K562 (cell line): ENCODE results near the gene PACSIN2. TPM values are rescaled to one million over a fixed set of nuclear protein-coding genes. Genes with fewer than 3 reads are reported as not detected.
A peak's percentile ranks its signal among the peaks of the same experiment; 100 is the strongest.

Source experiments
- ATAC-seq: fragments of 200-7000 bp; cut with Tn5 transposase; 3 replicates; pipeline ENCODE4 v1.9.1; 2020; ENCODE audit warnings: moderate library complexity
- BruUV-seq: library from RNA; stranded (reverse); fragments of 400-500 nt; replicated peaks from 2 replicates; lab custom pipeline; 2021; lab: Mats Ljungman, UMichigan
- CTCF ChIA-PET: fragments of 300-600 bp; formaldehyde crosslinking; extraction: SDS; loops from one replicate; lab custom pipeline; 2021; ENCODE audit warnings: low intra/inter-chr PET ratio; lab: Yijun Ruan, JAX
- POLR2A ChIA-PET: fragments of 300-600, 350-650 bp; sonication (Branson Sonifier 250); formaldehyde crosslinking; extraction: SDS; loops from one replicate; lab custom pipeline; 2021; ENCODE audit warnings: antibody characterized with exemption, inconsistent platforms; lab: Yijun Ruan, JAX
- DNase-seq, 4 experiments: peaks; one replicate each; pipeline versions ENCODE4 v3.0.0 to v3.0.0-alpha.2; 2011 to 2018; ENCODE audit warnings: low spot score in 3 of 4, mixed read lengths in 3 of 4; ENCODE audit errors: extremely low read depth in 1 of 4
- FAIRE-seq: peaks from 2 replicates; lab custom pipeline; 2011; peaks lifted over from hg19 to GRCh38; lab: Jason Lieb, UNC
- H2AFZ ChIP-seq: 2 replicates; pipeline ENCODE4 v1.6.0; 2011; ENCODE audit warnings: low read depth, low read length, control low read depth, inconsistent platforms
- H3K27ac ChIP-seq: fragments of 200-600 bp; 3 replicates; pipeline ENCODE4 v1.8.0; 2011; ENCODE audit warnings: low read depth, mild to moderate bottlenecking, control low read depth, inconsistent platforms, low read length, moderate library complexity, mixed read lengths; ENCODE audit errors: extremely low read depth
- H3K27me3 ChIP-seq, 2 experiments: fragments of 300-600 bp in 1 of 2; 2 replicates in 1 of 2; 3 replicates in 1 of 2; pipeline versions ENCODE4 v1.6.0 to v1.8.0; 2011; ENCODE audit warnings: inconsistent platforms in 2 of 2, low read length in 2 of 2, mild to moderate bottlenecking in 1 of 2, mixed read lengths in 1 of 2, moderate library complexity in 1 of 2; ENCODE audit not compliant: control insufficient read depth in 2 of 2, insufficient read depth in 2 of 2
- H3K36me3 ChIP-seq: fragments of 300-600 bp; 3 replicates; pipeline ENCODE4 v1.8.0; 2011; ENCODE audit warnings: mild to moderate bottlenecking, low read length, inconsistent platforms; ENCODE audit not compliant: control insufficient read depth, insufficient read depth
- H3K4me1 ChIP-seq, 2 experiments: fragments of 200-600 bp in 1 of 2; replicated peaks in 1 of 2; 2 replicates in 1 of 2; 3 replicates in 1 of 2; pipeline versions ENCODE4 v1.5.1 to v1.8.0; 2011; ENCODE audit warnings: inconsistent platforms in 2 of 2, low read length in 2 of 2, mild to moderate bottlenecking in 1 of 2, mixed read lengths in 1 of 2, moderate library complexity in 1 of 2; ENCODE audit not compliant: control insufficient read depth in 2 of 2, insufficient read depth in 2 of 2
- H3K4me2 ChIP-seq: 2 replicates; pipeline ENCODE4 v1.6.1; 2011; ENCODE audit warnings: low read length, control low read depth, inconsistent platforms, mixed read lengths; ENCODE audit not compliant: insufficient read depth
- H3K4me3 ChIP-seq: fragments of 200-600 bp; sonication (generic), shearing (Covaris generic); 2 replicates; pipeline ENCODE4 v1.5.1; 2016; ENCODE audit warnings: control low read depth, inconsistent platforms
- H3K79me2 ChIP-seq: fragments of 200-600 bp; 3 replicates; pipeline ENCODE4 v1.8.0; 2011; ENCODE audit warnings: low read length, inconsistent platforms; ENCODE audit not compliant: control insufficient read depth, insufficient read depth
- H3K9ac ChIP-seq, 2 experiments: 2 replicates each; pipeline versions ENCODE4 v1.6.0 to v1.6.1; 2011; ENCODE audit warnings: low read depth in 2 of 2, low read length in 2 of 2, control low read depth in 1 of 2, inconsistent platforms in 1 of 2, mild to moderate bottlenecking in 1 of 2, mixed read lengths in 1 of 2; ENCODE audit not compliant: insufficient read depth in 1 of 2
- H3K9me1 ChIP-seq: one replicate; pipeline ENCODE4 v1.6.0; 2011; ENCODE audit warnings: inconsistent platforms, mild to moderate bottlenecking, low read length, moderate library complexity; ENCODE audit not compliant: control insufficient read depth, insufficient read depth
- H3K9me3 ChIP-seq: replicated peaks from 2 replicates; pipeline ENCODE4 v1.5.1; 2011; ENCODE audit warnings: low read depth, low read length, inconsistent platforms; ENCODE audit not compliant: control insufficient read depth, insufficient read depth
- H4K20me1 ChIP-seq: replicated peaks from 2 replicates; pipeline ENCODE4 v1.6.1; 2011; ENCODE audit warnings: low read length, inconsistent platforms, mixed read lengths; ENCODE audit not compliant: control insufficient read depth, insufficient read depth
- ATF1 ChIP-seq, 2 experiments: fragments of 450-650 bp in 1 of 2; IDR thresholded peaks; 2 replicates each; pipeline ENCODE4 v1.6.1; 2016; ENCODE audit warnings: missing compliant biosample characterization in 1 of 2, missing genetic modification characterization in 1 of 2
- ATF7 ChIP-seq: fragments of 450-650 bp; IDR thresholded peaks from 2 replicates; pipeline ENCODE4 v1.7.1; 2014; ENCODE audit warnings: mild to moderate bottlenecking, moderate library complexity
- CREB1 ChIP-seq, 2 experiments: sonication (generic) in 1 of 2; formaldehyde crosslinking in 1 of 2; IDR thresholded peaks; 2 replicates each; pipeline versions ENCODE4 v1.6.1 to v1.8.0; 2012 to 2022; ENCODE audit warnings: inconsistent platforms in 1 of 2, mild to moderate bottlenecking in 1 of 2, missing genetic modification reagents in 1 of 2, moderate library complexity in 1 of 2
- CREM ChIP-seq: IDR thresholded peaks from 2 replicates; pipeline ENCODE4 v1.6.1; 2014; ENCODE audit warnings: antibody characterized with exemption, low read depth
- JUND ChIP-seq, 2 experiments: IDR thresholded peaks; 2 replicates in 1 of 2; 3 replicates in 1 of 2; pipeline ENCODE4 v1.6.1; 2011; ENCODE audit warnings: borderline replicate concordance in 2 of 2, low read depth in 2 of 2, low read length in 2 of 2, improper control_type of control experiment in 1 of 2, missing biosample characterization in 1 of 2, missing genetic modification characterization in 1 of 2, missing genetic modification reagents in 1 of 2
- NRF1 ChIP-seq, 2 experiments: fragments of 450-650 bp; IDR thresholded peaks in 1 of 2; conservative IDR thresholded peaks in 1 of 2; 2 replicates each; pipeline ENCODE4 v1.6.1; 2014; ENCODE audit warnings: mild to moderate bottlenecking in 2 of 2
- POLR2AphosphoS5 ChIP-seq: IDR thresholded peaks from 2 replicates; pipeline ENCODE4 v1.6.1; 2011; ENCODE audit warnings: mild to moderate bottlenecking, low read depth, low read length, moderate library complexity; ENCODE audit not compliant: control insufficient read depth, insufficient read depth
- RBM17 ChIP-seq: fragments of 200-400 bp; formaldehyde crosslinking; IDR thresholded peaks from 2 replicates; pipeline ENCODE4 v1.6.1; 2017; ENCODE audit warnings: low read depth, mild to moderate bottlenecking, low read length, borderline replicate concordance
- TARDBP ChIP-seq: fragments of 450-650 bp; IDR thresholded peaks from 2 replicates; pipeline ENCODE4 v1.6.1; 2016
- ZNF436 ChIP-seq: fragments of 250-450, 450-650 bp; sonication (Bioruptor Pico); formaldehyde crosslinking; IDR thresholded peaks from 2 replicates; pipeline ENCODE4 v1.7.0; 2020; ENCODE audit warnings: mild to moderate bottlenecking
- WGBS: fragments of 100-300 bp; shearing (Covaris generic); methylation state at CpG from one replicate; pipeline ENCODE4 v1.1.6; 2016; ENCODE audit warnings: low coverage, mixed read lengths; ENCODE audit not compliant: insufficient coverage; ENCODE audit errors: missing lambda C conversion rate; 5-methylcytosine and 5-hydroxymethylcytosine counted together
- in situ Hi-C: fragments of 300-500 bp; cut with MboI; formaldehyde crosslinking; loops from 4 replicates; pipeline ENCODE4 v1.15.0; 2018; ENCODE audit warnings: inconsistent platforms, mixed read lengths
- intact Hi-C: fragments of 100-400 bp; cut with micrococcal nuclease; formaldehyde crosslinking; loops from 2 replicates; pipeline ENCODE4 v1.14.2; 2022
- polyA plus RNA-seq, 8 experiments: library from polyadenylated mRNA; depleted of rRNA in 4 of 8; stranded (reverse) in 5 of 8; unstranded in 3 of 8; fragments of >200 nt; fragmentation: Nextera tagmentation in 2 of 8; fragmentation: Illumina TruSeq in 1 of 8; extraction: Ambion mirVana in 2 of 8; extraction: Trizol in 1 of 8; gene quantifications; 2 replicates each; pipeline versions ENCODE4 v1.2.1 to v1.2.3, GENCODE V29; 2011 to 2014; ENCODE audit warnings: inconsistent platforms in 1 of 8, missing spikeins in 1 of 8
- total RNA-seq, 7 experiments: library from RNA; depleted of rRNA in 6 of 7; stranded (reverse); fragments of >200 nt in 6 of 7; fragmentation: Illumina TruSeq in 2 of 7; extraction: Trizol in 2 of 7; gene quantifications; 2 replicates each; pipeline versions ENCODE4 v1.2.1 to v1.2.3, GENCODE V29; 2011 to 2021; ENCODE audit warnings: low replicate concordance in 1 of 7
- TF ChIP-seq, protein P1 (sequence below): fragments of 250-450 bp; sonication (Bioruptor Pico); IDR thresholded peaks from 2 replicates; pipeline ENCODE4 v1.6.1; 2021; ENCODE audit warnings: mild to moderate bottlenecking
- TF ChIP-seq, protein P2 (sequence below), 2 experiments: fragments of 450-650 bp in 1 of 2; sonication (generic) in 1 of 2; formaldehyde crosslinking in 1 of 2; IDR thresholded peaks in 1 of 2; conservative IDR thresholded peaks in 1 of 2; 2 replicates each; pipeline versions ENCODE4 v1.6.1 to v1.8.1; 2016 to 2023; ENCODE audit warnings: mild to moderate bottlenecking in 2 of 2, moderate library complexity in 2 of 2, inconsistent platforms in 1 of 2, missing genetic modification reagents in 1 of 2

Gene PACSIN2
- total and polyA plus RNA-seq, 9 of the 15 experiments (the other 6 are each of a cell fraction or from before 2014, with no cell fraction given), result 0.45 to 45.1 (median 23.9) TPM

DNA sequence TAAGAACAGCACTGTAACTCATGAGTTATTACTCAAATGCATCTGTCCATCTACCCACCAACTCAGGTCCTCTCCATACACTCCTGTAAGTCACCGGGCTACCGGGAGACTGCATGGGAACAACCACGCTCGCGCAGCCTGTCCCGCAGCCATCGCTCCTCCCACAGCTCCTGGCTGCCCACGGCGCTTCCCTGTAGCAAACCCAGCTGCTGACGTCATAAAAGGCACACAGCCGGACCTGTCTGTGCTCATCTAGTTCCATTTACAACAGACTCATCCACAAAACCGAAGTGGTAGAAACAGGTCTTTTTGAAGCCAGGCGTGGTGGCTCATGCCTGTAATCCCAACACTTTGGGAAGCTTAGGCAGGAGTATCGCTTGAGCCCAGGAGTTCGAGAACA lies 23.4 kb upstream of the PACSIN2 start:
- Histone ChIP-seq H3K4me2 (no peak overlapping the region; the same call in 1 of the 2 replicates), H3K9me3 (no peaks in the 10 kb centered on the region), H4K20me1 (no peaks in the 10 kb centered on the region), H2AFZ (peak overlapping the region; percentile 43; the same call in 1 of the 2 replicates), H3K27me3 (no peaks in the 10 kb centered on the region; a peak in 1 of 5 replicates), H3K79me2 (no peaks in the 10 kb centered on the region), H3K9me1 (no peaks in the 10 kb centered on the region), H3K4me1 (peaks cover 0 to 17% of the 10 kb centered on the region in 2 experiments; a peak in 2 of 5 replicates), H3K4me3 (no peak overlapping the region), H3K9ac (no peak overlapping the region), H3K27ac (no peak overlapping the region), H3K36me3 (no peaks in the 10 kb centered on the region)
- in situ Hi-C loops, result no loop called here
- POLR2A ChIA-PET, result interaction anchor here (0.6 kb wide), 1 partner anchor 161 kb away, joined by 3 read pairs; no protein-coding TSS in a partner anchor
- DNase-seq (peak in 3 of 4 experiments; percentile 31 to 46 (median 41)), ATAC-seq (peak; percentile 70), FAIRE-seq (no peak)
- no peak for TF ChIP-seq RBM17
- no peak for TF ChIP-seq TARDBP
- TF ChIP-seq CREB1 (IDR thresholded peaks at IDR 0.05), result no peak
- peak; percentile 67 for TF ChIP-seq CREB1 (CRISPR knock-in tag; IDR thresholded peaks at IDR 0.05)
- no peak for TF ChIP-seq POLR2AphosphoS5
- peak; percentile 57 to 65 for TF ChIP-seq NRF1 (conservative IDR thresholded peaks at IDR 0.05 in 1 of 2, IDR thresholded peaks at IDR 0.05 in 1 of 2)
- no peak for TF ChIP-seq JUND (IDR thresholded peaks at IDR 0.05; ENCODE audit: borderline replicate concordance, low read depth, low read length)
- 0 out of 3 replicates have a peak, but pooled peaks have one; percentile 10 for TF ChIP-seq JUND (tag; IDR thresholded peaks at IDR 0.05; ENCODE audit: borderline replicate concordance, low read depth, low read length)
- TF ChIP-seq, protein P1, sequence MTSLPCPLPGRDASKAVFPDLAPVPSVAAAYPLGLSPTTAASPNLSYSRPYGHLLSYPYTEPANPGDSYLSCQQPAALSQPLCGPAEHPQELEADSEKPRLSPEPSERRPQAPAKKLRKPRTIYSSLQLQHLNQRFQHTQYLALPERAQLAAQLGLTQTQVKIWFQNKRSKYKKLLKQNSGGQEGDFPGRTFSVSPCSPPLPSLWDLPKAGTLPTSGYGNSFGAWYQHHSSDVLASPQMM, result no peak
- TF ChIP-seq CREM, result peak; percentile 78
- TF ChIP-seq, protein P2, sequence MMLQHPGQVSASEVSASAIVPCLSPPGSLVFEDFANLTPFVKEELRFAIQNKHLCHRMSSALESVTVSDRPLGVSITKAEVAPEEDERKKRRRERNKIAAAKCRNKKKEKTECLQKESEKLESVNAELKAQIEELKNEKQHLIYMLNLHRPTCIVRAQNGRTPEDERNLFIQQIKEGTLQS (IDR thresholded peaks at IDR 0.05), result peak; percentile 69
- TF ChIP-seq, protein P2 (CRISPR knock-in tag; conservative IDR thresholded peaks at IDR 0.05), result no peak
- no peak for TF ChIP-seq ZNF436 (CRISPR knock-in tag)
- no peak for TF ChIP-seq ATF1 (CRISPR knock-in tag; IDR thresholded peaks at IDR 0.05)
- TF ChIP-seq ATF1 (tag; IDR thresholded peaks at IDR 0.05), result peak; percentile 53
- peak; percentile 80; the same call in 1 of the 2 replicates for TF ChIP-seq ATF7
- 19% methylated on average over 13 of the region's 15 CpGs for WGBS
- BruUV-seq, result no TSS peak
- intact Hi-C loops, result loop anchor here (10.0 kb wide), 1 partner anchor 64 kb away; no protein-coding TSS in a partner anchor
- CTCF ChIA-PET, result interaction anchor here (0.7 kb wide), 1 partner anchor 151 kb away, joined by 3 read pairs; no protein-coding TSS in a partner anchor
